ENCODE measurements around the gene BMP3.

BMP3 gene

GRCh38 chr4:81019006-81019405 lies 11.5 kb upstream of the BMP3 start:
- TF ChIP-seq, protein P1, sequence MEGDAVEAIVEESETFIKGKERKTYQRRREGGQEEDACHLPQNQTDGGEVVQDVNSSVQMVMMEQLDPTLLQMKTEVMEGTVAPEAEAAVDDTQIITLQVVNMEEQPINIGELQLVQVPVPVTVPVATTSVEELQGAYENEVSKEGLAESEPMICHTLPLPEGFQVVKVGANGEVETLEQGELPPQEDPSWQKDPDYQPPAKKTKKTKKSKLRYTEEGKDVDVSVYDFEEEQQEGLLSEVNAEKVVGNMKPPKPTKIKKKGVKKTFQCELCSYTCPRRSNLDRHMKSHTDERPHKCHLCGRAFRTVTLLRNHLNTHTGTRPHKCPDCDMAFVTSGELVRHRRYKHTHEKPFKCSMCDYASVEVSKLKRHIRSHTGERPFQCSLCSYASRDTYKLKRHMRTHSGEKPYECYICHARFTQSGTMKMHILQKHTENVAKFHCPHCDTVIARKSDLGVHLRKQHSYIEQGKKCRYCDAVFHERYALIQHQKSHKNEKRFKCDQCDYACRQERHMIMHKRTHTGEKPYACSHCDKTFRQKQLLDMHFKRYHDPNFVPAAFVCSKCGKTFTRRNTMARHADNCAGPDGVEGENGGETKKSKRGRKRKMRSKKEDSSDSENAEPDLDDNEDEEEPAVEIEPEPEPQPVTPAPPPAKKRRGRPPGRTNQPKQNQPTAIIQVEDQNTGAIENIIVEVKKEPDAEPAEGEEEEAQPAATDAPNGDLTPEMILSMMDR (IDR thresholded peaks at IDR 0.05): no peak

DNA sequence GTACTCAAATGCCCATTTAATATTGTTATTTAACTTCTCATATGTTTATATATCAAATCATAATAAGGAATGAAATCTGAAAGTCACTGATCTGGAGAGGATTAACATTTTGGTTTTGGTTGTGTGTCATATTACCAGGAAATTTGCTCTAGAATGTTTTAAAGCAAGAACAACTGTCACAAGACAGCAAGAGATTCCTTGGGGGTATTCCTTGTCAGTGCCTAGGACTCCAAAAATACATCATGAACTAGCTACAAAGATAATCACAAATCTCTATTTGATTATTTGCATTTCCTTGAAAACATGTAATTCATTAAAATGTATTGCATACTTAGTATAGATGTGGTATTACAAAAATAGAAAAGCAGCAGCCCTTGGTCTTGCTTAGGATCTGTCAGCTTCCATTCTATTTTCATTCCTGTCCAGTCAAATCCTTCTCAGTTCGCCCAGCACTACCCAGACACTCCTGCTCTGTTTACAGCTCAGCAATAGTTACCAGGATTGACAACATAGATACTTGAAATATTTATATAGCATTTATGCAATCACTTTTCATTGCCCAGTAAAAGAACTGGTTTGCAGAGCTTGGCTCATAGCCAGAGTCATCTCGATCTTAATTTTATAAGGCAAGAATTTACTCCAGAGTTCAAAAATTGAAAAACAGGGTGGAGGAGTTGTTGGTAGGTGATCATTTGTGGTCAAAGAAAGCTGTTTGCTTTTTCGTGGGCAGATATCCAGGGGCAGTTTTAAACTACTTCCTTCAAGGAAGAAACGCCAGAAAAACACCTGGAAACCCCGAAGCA lies 9.2 kb upstream of the BMP3 start:
- TF ChIP-seq, protein P1 (IDR thresholded peaks at IDR 0.05): no peak

DNA sequence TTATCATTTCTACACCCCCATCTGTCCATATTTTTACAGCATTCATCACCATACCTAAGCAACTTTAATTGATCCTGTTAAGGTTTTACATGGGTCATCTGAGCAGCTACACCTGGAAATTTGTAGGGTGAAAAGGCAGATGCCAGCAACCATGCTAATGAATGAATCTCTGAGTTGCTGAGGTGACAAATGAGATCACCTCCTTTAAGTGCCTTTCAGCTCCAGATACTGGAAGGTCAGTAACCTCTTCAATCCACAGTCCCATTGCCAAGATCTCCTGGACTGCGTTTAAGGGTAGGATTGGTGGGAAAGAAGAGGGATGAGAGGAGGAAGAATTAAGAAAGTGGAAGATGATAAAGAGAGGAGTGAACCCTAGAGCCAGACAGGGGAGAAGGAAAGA lies 8.5 kb upstream of the BMP3 start:
- TF ChIP-seq, protein P1 (IDR thresholded peaks at IDR 0.05): no peak

DNA sequence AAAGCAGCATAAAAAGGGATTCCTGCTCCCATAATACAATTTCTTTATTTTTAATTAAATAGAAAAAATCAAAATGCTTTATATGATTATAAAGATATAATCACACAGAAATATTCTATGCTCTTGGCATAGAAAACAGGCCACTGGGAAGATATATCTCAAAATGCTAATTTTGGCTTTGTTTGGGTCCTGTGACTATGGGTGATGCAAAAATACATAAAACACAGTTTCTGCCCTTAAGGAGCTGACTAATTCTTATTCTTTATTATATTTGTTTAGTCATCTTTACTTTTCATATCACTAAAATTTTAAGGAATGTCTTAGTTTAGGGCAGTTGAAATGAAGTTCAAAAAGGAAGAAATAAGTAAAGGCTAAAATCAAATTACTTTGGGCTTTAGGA lies 7.0 kb upstream of the BMP3 start:
- TF ChIP-seq, protein P1 (IDR thresholded peaks at IDR 0.05): no peak

DNA sequence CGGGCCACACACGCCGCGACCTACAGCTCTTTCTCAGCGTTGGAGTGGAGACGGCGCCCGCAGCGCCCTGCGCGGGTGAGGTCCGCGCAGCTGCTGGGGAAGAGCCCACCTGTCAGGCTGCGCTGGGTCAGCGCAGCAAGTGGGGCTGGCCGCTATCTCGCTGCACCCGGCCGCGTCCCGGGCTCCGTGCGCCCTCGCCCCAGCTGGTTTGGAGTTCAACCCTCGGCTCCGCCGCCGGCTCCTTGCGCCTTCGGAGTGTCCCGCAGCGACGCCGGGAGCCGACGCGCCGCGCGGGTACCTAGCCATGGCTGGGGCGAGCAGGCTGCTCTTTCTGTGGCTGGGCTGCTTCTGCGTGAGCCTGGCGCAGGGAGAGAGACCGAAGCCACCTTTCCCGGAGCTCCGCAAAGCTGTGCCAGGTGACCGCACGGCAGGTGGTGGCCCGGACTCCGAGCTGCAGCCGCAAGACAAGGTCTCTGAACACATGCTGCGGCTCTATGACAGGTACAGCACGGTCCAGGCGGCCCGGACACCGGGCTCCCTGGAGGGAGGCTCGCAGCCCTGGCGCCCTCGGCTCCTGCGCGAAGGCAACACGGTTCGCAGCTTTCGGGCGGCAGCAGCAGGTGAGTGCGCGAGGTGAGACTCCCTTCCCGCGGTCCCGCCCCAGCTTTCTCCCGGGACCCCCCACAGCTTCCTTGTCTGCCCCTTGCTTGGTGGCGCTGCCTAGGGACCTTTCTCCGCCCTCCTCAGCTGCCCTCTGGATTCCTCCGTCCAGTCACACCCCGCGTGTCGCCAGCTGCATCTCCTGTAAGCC lies 678 bp downstream of the BMP3 start:
- TF ChIP-seq, protein P1 (IDR thresholded peaks at IDR 0.05): no peak

DNA sequence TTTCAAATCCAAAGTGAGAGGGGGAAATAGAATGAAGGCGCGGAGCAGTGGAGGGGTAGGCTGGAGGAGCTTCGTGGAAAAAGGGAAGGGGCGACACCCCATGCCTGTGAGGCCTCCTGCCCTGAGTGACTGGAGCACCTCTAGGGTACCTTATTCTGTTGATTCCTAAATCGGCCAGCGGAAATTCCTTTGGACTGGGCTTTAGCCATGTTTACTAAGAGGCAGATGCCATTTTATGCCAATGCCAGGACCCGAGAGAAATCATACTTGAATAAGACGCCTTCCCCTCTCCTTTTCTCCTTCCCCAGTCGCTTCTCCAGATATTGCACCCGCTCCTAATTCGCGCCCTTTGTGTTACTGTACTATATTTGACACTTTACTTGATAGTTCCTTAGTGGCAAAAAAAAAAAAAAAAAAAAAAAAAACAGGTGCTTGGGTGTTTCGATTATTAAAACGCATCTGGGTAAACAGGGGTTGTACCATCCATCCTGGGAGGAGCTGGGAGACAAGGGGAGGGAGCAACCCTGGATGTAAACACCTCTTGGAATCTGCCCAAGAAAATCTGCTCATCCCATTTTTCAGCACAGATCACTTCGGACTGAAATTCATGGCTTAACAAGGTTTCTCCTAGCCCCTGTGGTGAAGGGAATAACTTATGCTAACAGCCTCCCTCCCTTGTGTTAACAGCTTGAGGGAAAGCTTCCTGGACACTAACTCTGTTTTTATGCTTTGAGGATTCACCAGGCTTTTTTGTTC lies 1.5 kb downstream of the BMP3 start:
- TF ChIP-seq, protein P1 (IDR thresholded peaks at IDR 0.05): no peak

Data from LNCAP (cell line).